HL-60 (cell line): ENCODE results near the gene DDI1.

Experiments
- DNase-seq, 2 experiments: peaks; one replicate each; pipeline ENCODE4 v3.0.0-alpha.2; 2010 to 2020; ENCODE audit warnings: low read depth in 1 of 2, low spot score in 1 of 2
- H3K27ac ChIP-seq: fragments of 250-450 bp; sonication (Bioruptor Pico); replicated peaks from 2 replicates; pipeline ENCODE4 v1.5.1; 2020; ENCODE audit warnings: mild to moderate bottlenecking, moderate library complexity
- H3K27me3 ChIP-seq: fragments of 250-450 bp; sonication (Bioruptor Pico); 2 replicates; pipeline ENCODE4 v1.5.1; 2021; ENCODE audit warnings: mild to moderate bottlenecking, moderate library complexity; ENCODE audit not compliant: insufficient read depth, poor library complexity, severe bottlenecking
- H3K4me3 ChIP-seq: replicated peaks from 2 replicates; pipeline ENCODE4 v1.5.1; 2011; ENCODE audit warnings: mild to moderate bottlenecking, control low read depth, low read length; ENCODE audit not compliant: insufficient read depth
- GABPA ChIP-seq: IDR thresholded peaks from 2 replicates; pipeline ENCODE4 v1.6.1; 2012; ENCODE audit warnings: low read depth
- POLR2AphosphoS5 ChIP-seq: IDR thresholded peaks from 2 replicates; pipeline ENCODE4 v1.6.1; 2012; ENCODE audit warnings: low read depth
- SPI1 ChIP-seq: IDR thresholded peaks from 2 replicates; pipeline ENCODE4 v1.6.1; 2012; ENCODE audit warnings: low read depth, mild to moderate bottlenecking, borderline replicate concordance
- TF ChIP-seq, protein P1 (sequence below): IDR thresholded peaks from 2 replicates; pipeline ENCODE4 v1.6.1; 2012; ENCODE audit warnings: low read depth; ENCODE audit not compliant: insufficient replicate concordance
- TF ChIP-seq, protein P2 (sequence below): IDR thresholded peaks from one replicate; pipeline ENCODE4 v1.5.1; 2011; ENCODE audit warnings: low read length, control low read depth, inconsistent platforms; ENCODE audit not compliant: insufficient read depth

The DDI1 gene

DNA sequence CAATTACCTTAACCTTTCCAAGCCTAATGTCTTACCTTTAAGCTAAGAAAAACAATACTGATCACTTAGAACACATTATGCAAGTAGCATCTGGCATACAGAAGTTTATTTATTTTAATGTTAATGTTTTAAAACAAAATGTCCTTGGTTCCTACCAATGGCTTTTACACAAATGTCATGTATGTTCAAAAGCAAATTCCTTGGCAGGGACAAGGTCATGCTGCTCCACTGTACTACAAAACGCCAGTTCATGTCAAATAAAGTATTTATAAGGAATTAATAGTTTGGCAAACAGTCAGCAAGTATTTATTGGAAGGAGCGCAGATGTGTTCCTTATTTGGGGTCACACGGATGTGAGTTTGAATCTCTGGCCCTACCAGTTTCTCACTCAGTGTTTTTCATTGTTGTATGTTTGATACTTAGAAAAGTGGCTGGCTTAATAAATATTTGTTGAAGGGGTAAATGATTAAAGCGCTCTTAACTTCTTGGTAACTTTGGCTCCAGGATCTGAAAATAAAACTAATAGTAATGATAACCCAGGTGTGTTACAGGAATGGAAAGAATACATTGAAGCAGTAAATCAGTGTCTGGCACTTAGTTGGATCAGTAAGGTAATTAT lies 18.6 kb downstream of the DDI1 start:
- Histone ChIP-seq H3K27me3 (no peaks in the 10 kb centered on the region), H3K27ac (no peak overlapping the region), H3K4me3 (no peak overlapping the region)
- DNase-seq: no peak
- no peak for TF ChIP-seq POLR2AphosphoS5
- TF ChIP-seq GABPA: no peak
- TF ChIP-seq SPI1: no peak
- TF ChIP-seq, protein P1, sequence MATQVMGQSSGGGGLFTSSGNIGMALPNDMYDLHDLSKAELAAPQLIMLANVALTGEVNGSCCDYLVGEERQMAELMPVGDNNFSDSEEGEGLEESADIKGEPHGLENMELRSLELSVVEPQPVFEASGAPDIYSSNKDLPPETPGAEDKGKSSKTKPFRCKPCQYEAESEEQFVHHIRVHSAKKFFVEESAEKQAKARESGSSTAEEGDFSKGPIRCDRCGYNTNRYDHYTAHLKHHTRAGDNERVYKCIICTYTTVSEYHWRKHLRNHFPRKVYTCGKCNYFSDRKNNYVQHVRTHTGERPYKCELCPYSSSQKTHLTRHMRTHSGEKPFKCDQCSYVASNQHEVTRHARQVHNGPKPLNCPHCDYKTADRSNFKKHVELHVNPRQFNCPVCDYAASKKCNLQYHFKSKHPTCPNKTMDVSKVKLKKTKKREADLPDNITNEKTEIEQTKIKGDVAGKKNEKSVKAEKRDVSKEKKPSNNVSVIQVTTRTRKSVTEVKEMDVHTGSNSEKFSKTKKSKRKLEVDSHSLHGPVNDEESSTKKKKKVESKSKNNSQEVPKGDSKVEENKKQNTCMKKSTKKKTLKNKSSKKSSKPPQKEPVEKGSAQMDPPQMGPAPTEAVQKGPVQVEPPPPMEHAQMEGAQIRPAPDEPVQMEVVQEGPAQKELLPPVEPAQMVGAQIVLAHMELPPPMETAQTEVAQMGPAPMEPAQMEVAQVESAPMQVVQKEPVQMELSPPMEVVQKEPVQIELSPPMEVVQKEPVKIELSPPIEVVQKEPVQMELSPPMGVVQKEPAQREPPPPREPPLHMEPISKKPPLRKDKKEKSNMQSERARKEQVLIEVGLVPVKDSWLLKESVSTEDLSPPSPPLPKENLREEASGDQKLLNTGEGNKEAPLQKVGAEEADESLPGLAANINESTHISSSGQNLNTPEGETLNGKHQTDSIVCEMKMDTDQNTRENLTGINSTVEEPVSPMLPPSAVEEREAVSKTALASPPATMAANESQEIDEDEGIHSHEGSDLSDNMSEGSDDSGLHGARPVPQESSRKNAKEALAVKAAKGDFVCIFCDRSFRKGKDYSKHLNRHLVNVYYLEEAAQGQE: no peak
- TF ChIP-seq, protein P2, sequence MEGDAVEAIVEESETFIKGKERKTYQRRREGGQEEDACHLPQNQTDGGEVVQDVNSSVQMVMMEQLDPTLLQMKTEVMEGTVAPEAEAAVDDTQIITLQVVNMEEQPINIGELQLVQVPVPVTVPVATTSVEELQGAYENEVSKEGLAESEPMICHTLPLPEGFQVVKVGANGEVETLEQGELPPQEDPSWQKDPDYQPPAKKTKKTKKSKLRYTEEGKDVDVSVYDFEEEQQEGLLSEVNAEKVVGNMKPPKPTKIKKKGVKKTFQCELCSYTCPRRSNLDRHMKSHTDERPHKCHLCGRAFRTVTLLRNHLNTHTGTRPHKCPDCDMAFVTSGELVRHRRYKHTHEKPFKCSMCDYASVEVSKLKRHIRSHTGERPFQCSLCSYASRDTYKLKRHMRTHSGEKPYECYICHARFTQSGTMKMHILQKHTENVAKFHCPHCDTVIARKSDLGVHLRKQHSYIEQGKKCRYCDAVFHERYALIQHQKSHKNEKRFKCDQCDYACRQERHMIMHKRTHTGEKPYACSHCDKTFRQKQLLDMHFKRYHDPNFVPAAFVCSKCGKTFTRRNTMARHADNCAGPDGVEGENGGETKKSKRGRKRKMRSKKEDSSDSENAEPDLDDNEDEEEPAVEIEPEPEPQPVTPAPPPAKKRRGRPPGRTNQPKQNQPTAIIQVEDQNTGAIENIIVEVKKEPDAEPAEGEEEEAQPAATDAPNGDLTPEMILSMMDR: no peak

GRCh38 chr11:104055596-104055995 lies 19.2 kb downstream of the DDI1 start:
- TF ChIP-seq SPI1 (no peak), GABPA (no peak), POLR2AphosphoS5 (no peak)
- TF ChIP-seq, protein P1: no peak
- TF ChIP-seq, protein P2: no peak
- Histone ChIP-seq H3K27me3 (no peaks in the 10 kb centered on the region), H3K4me3 (no peak overlapping the region), H3K27ac (no peak overlapping the region)
- DNase-seq: no peak

- TF ChIP-seq, protein P1: no peak
- TF ChIP-seq GABPA (no peak), POLR2AphosphoS5 (no peak), SPI1 (no peak)
- TF ChIP-seq, protein P2: no peak
- Histone ChIP-seq H3K4me3 (no peak overlapping the region), H3K27ac (no peak overlapping the region), H3K27me3 (no peaks in the 10 kb centered on the region)
- no peak for DNase-seq
Observed at GRCh38 chr11:104057908-104058307, 21.5 kb downstream of the DDI1 start.
